Retinal pigment epithelial cell (primary cell): ENCODE results near the gene POLA2.
"Not testable (repeated sequence)": the region's sequence is repeated elsewhere in the genome, so short reads cannot be mapped to it uniquely, and the experiment has no call there.

Source experiments
- DNase-seq: peaks from one replicate; pipeline ENCODE4 v3.0.0-alpha.2; 2010; ENCODE audit warnings: low read depth
- H3K4me3 ChIP-seq: 2 replicates; pipeline ENCODE4 v1.5.1; 2011; ENCODE audit warnings: mild to moderate bottlenecking, low read length, control low read depth, moderate library complexity
- CTCF ChIP-seq: conservative IDR thresholded peaks from 2 replicates; pipeline ENCODE4 v1.5.1; 2011; ENCODE audit warnings: low read depth, low read length, control low read depth, inconsistent platforms

POLA2 gene

GRCh38 chr11:65225279-65226102 lies 36.3 kb upstream of the POLA2 start:
- H3K4me3 ChIP-seq, result peak overlapping the region; percentile 47
- TF ChIP-seq CTCF, result peak; percentile 55
- DNase-seq, result no peak

GRCh38 chr11:65226103-65226442 lies 35.7 kb upstream of the POLA2 start:
- TF ChIP-seq CTCF, result no peak
- H3K4me3 ChIP-seq, result peak overlapping the region; percentile 47
- DNase-seq, result no peak

GRCh38 chr11:65227879-65228278 lies 33.9 kb upstream of the POLA2 start:
- no peak for DNase-seq
- no peak overlapping the region for H3K4me3 ChIP-seq
- no peak for TF ChIP-seq CTCF

GRCh38 chr11:65236194-65237059 lies 25.3 kb upstream of the POLA2 start:
- no peak overlapping the region for H3K4me3 ChIP-seq
- no peak for TF ChIP-seq CTCF
- no peak for DNase-seq

- H3K4me3 ChIP-seq, DNase-seq: not testable (repeated sequence)
These were observed 23.5 kb upstream of the POLA2 start for GRCh38 chr11:65238302-65238701.

GRCh38 chr11:65241134-65241533 lies 20.6 kb upstream of the POLA2 start:
- H3K4me3 ChIP-seq, result no peak overlapping the region
- no peak for TF ChIP-seq CTCF
- no peak for DNase-seq

GRCh38 chr11:65241692-65242091 lies 20.1 kb upstream of the POLA2 start:
- DNase-seq, result no peak

More at GRCh38 chr11:65241692-65242091, 20.1 kb upstream of the POLA2 start:
- no peak overlapping the region for H3K4me3 ChIP-seq
- no peak for TF ChIP-seq CTCF
